H1 (cell line): ENCODE data around the gene LCA5L. TPM values are rescaled to one million over a fixed set of nuclear protein-coding genes. Genes with fewer than 3 reads are reported as not detected.

Experiments
- ASH2L ChIP-seq: fragments of 200-600, 300-600 bp; sonication (generic); IDR thresholded peaks from one replicate; pipeline ENCODE4 v1.7.1; 2017; ENCODE audit warnings: low read length
- HDAC2 ChIP-seq, 2 experiments: fragments of 300-600 bp in 1 of 2; sonication (generic) in 1 of 2; IDR thresholded peaks; 2 replicates each; pipeline ENCODE4 v1.6.1; 2011 to 2012; ENCODE audit warnings: low read depth in 2 of 2, low read length in 2 of 2, mild to moderate bottlenecking in 2 of 2, moderate library complexity in 2 of 2, borderline replicate concordance in 1 of 2, inconsistent platforms in 1 of 2
- SUZ12 ChIP-seq: fragments of 200-600 bp; sonication (generic); IDR thresholded peaks from 2 replicates; pipeline ENCODE4 v1.6.1; 2012; ENCODE audit warnings: mild to moderate bottlenecking, inconsistent platforms, low read length, moderate library complexity, mixed read lengths
- TBP ChIP-seq: IDR thresholded peaks from 2 replicates; pipeline ENCODE4 v1.6.1; 2011; ENCODE audit warnings: low read depth, low read length, improper control_type of control experiment
- TEAD4 ChIP-seq: IDR thresholded peaks from 2 replicates; pipeline ENCODE4 v1.6.1; 2012; ENCODE audit warnings: low read depth, low read length, inconsistent platforms, mixed read lengths
- polyA plus RNA-seq, 7 experiments: library from polyadenylated mRNA; depleted of rRNA in 3 of 7; stranded (reverse) in 5 of 7; unstranded in 2 of 7; fragments of >200 nt in 5 of 7; fragments of 200-250 nt in 2 of 7; gene quantifications; 1 replicate in 5 of 7; 2 replicates in 1 of 7; 4 replicates in 1 of 7; pipeline versions ENCODE4 v1.2.1 to v1.2.3, GENCODE V29; 2011 to 2013; ENCODE audit warnings: missing spikeins in 2 of 7, mixed read lengths in 2 of 7
- total RNA-seq: library from RNA; stranded (reverse); fragmentation: NEBNext Ultra II Directional; extraction: Animal tissue kit (Norgen Biotek cat#: 25700); gene quantifications from 2 replicates; pipeline ENCODE4 v1.2.1, GENCODE V29; 2021

LCA5L gene
- total and polyA plus RNA-seq, 2 of the 8 experiments (the other 6 are each of a cell fraction or from before 2014, with no cell fraction given), result 0.11 to 0.84 TPM

- no peak for TF ChIP-seq SUZ12
- no peak for TF ChIP-seq TBP
- no peak for TF ChIP-seq HDAC2 (IDR thresholded peaks at IDR 0.05; ENCODE audit: borderline replicate concordance in 1 of 2, low read depth in 2 of 2, low read length in 2 of 2)
- TF ChIP-seq ASH2L, result no peak
- no peak for TF ChIP-seq TEAD4
These were observed 27.2 kb upstream of the LCA5L start (continued) for GRCh38 chr21:39472786-39473185.
